ENCODE data around the gene SELENOT. TPM values are rescaled to one million over a fixed set of nuclear protein-coding genes. Genes with fewer than 3 reads are reported as not detected.

Gene SELENOT
- total and polyA plus RNA-seq, 2 donors (not counting 1 experiment from before 2014, with no cell fraction given) = 76.7 to 143 TPM

GRCh38 chr3:150555859-150556436 lies 47.2 kb upstream of the SELENOT start:
- Mint-ChIP-seq H3K9me3 (ENCODE audit: insufficient read depth) (no peaks in the 10 kb centered on the region), H3K4me3 (no peak overlapping the region), H3K27ac (no peak overlapping the region), H3K27me3 (no peaks in the 10 kb centered on the region), H3K4me1 (peaks cover 1% of the 10 kb centered on the region)
- ATAC-seq (ENCODE audit: low read depth) = no peak
- WGBS (ENCODE audit: insufficient coverage) = 100% methylated on average over 2 of the region's 4 CpGs
- H3K9ac ChIP-seq (ENCODE audit: low read length) = no peak overlapping the region
- H3K36me3 ChIP-seq (replicated peaks in 1 of 2; ENCODE audit: control extremely low read depth in 1 of 2, control insufficient read depth in 1 of 2, extremely low read depth in 1 of 2, insufficient read depth in 2 of 2, low read length in 1 of 2) = peaks cover 1 to 45% of the 10 kb centered on the region in 2 experiments
- POLR2A ChIA-PET = no interaction called here
- H3K27ac ChIP-seq (ENCODE audit: low read length in 2 of 2) = no peak overlapping the region
- H4K20me1 ChIP-seq (ENCODE audit: control insufficient read depth, insufficient read depth, low read length, poor library complexity, severe bottlenecking) = peaks cover 31% of the 10 kb centered on the region
- no peak overlapping the region for H3K4me2 ChIP-seq (replicated peaks; ENCODE audit: low read depth, low read length, poor library complexity, severe bottlenecking)
- CTCF ChIA-PET = no interaction called here
- intact Hi-C loops (cut with micrococcal nuclease) = no loop called here
- H3K4me1 ChIP-seq (ENCODE audit: control insufficient read depth in 2 of 2, insufficient read depth in 2 of 2, low read length in 2 of 2) = no peaks in the 10 kb centered on the region
- TF ChIP-seq EZH2 (IDR thresholded peaks at IDR 0.05; ENCODE audit: borderline replicate concordance, insufficient read depth, low read depth, low read length, poor library complexity, severe bottlenecking) (no peak), CTCF (IDR thresholded peaks at IDR 0.05) (no peak)
- no peak for DNase-seq
- H3K9me3 ChIP-seq (ENCODE audit: control extremely low read depth in 1 of 3, control insufficient read depth in 2 of 3, insufficient read depth in 1 of 3, low read length in 2 of 3) = no peaks in the 10 kb centered on the region
- H2AFZ ChIP-seq (ENCODE audit: insufficient read depth, low read depth, low read length, poor library complexity, severe bottlenecking) = no peak overlapping the region
- H3K79me2 ChIP-seq (ENCODE audit: control insufficient read depth, insufficient read depth, low read length) = peaks cover 53% of the 10 kb centered on the region
- H3K4me3 ChIP-seq (ENCODE audit: control extremely low read depth in 1 of 5, extremely low read depth in 1 of 5, insufficient read depth in 1 of 5, low read depth in 2 of 5, low read length in 4 of 5) = no peak overlapping the region
- H3K27me3 ChIP-seq (replicated peaks in 1 of 4; ENCODE audit: control extremely low read depth in 1 of 4, control insufficient read depth in 3 of 4, insufficient read depth in 4 of 4, low read length in 3 of 4) = no peaks in the 10 kb centered on the region

GRCh38 chr3:150556792-150557191 lies 46.3 kb upstream of the SELENOT start:
- WGBS (ENCODE audit: insufficient coverage) = no CpG with 5 or more reads among the region's 2 CpGs
- Histone ChIP-seq H3K4me1 (ENCODE audit: control insufficient read depth in 2 of 2, insufficient read depth in 2 of 2, low read length in 2 of 2) (no peaks in the 10 kb centered on the region), H3K4me3 (ENCODE audit: control extremely low read depth in 1 of 5, extremely low read depth in 1 of 5, insufficient read depth in 1 of 5, low read depth in 2 of 5, low read length in 4 of 5) (no peak overlapping the region), H3K36me3 (replicated peaks in 1 of 2; ENCODE audit: control extremely low read depth in 1 of 2, control insufficient read depth in 1 of 2, extremely low read depth in 1 of 2, insufficient read depth in 2 of 2, low read length in 1 of 2) (peaks cover 1 to 45% of the 10 kb centered on the region in 2 experiments), H3K79me2 (ENCODE audit: control insufficient read depth, insufficient read depth, low read length) (peaks cover 46% of the 10 kb centered on the region), H3K9me3 (ENCODE audit: control extremely low read depth in 1 of 3, control insufficient read depth in 2 of 3, insufficient read depth in 1 of 3, low read length in 2 of 3) (no peaks in the 10 kb centered on the region), H4K20me1 (ENCODE audit: control insufficient read depth, insufficient read depth, low read length, poor library complexity, severe bottlenecking) (peaks cover 25% of the 10 kb centered on the region), H3K27me3 (replicated peaks in 1 of 4; ENCODE audit: control extremely low read depth in 1 of 4, control insufficient read depth in 3 of 4, insufficient read depth in 4 of 4, low read length in 3 of 4) (no peaks in the 10 kb centered on the region), H3K4me2 (replicated peaks; ENCODE audit: low read depth, low read length, poor library complexity, severe bottlenecking) (no peak overlapping the region), H3K9ac (ENCODE audit: low read length) (no peak overlapping the region), H3K27ac (ENCODE audit: low read length in 2 of 2) (no peak overlapping the region), H2AFZ (ENCODE audit: insufficient read depth, low read depth, low read length, poor library complexity, severe bottlenecking) (no peak overlapping the region)
- Mint-ChIP-seq H3K4me1 (no peaks in the 10 kb centered on the region), H3K27me3 (no peaks in the 10 kb centered on the region), H3K9me3 (ENCODE audit: insufficient read depth) (no peaks in the 10 kb centered on the region), H3K27ac (no peak overlapping the region), H3K4me3 (no peak overlapping the region)
- DNase-seq (no peak), ATAC-seq (ENCODE audit: low read depth) (no peak)
- intact Hi-C loops (cut with micrococcal nuclease) = no loop called here
- TF ChIP-seq EZH2 (IDR thresholded peaks at IDR 0.05; ENCODE audit: borderline replicate concordance, insufficient read depth, low read depth, low read length, poor library complexity, severe bottlenecking) (no peak), CTCF (IDR thresholded peaks at IDR 0.05) (no peak)
- CTCF ChIA-PET = no interaction called here
- POLR2A ChIA-PET = no interaction called here
